ENCODE data around the gene ITLN2.
"Not testable (repeated sequence)": the region's sequence is repeated elsewhere in the genome, so short reads cannot be mapped to it uniquely, and the experiment has no call there.

The ITLN2 gene

DNA sequence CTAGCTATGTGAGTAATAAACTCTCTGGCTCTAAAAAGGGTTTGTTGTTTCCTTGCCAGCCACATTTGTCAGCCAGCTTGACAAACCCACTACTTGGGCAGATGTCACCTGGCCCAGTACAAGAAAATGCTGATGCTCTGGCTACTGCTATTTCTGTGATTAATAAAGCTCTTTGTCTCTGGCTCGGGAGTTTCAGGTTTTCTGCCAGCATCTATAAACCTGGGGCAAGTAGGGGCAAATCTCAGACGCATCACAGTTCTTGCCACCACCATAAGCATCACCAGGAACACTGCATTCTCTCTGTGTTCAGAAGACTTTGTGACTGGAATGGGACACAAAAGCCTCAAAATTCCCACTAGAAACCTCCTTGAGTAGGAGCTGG, 2.5 kb downstream of the ITLN2 start:
- no peak for DNase-seq

DNA sequence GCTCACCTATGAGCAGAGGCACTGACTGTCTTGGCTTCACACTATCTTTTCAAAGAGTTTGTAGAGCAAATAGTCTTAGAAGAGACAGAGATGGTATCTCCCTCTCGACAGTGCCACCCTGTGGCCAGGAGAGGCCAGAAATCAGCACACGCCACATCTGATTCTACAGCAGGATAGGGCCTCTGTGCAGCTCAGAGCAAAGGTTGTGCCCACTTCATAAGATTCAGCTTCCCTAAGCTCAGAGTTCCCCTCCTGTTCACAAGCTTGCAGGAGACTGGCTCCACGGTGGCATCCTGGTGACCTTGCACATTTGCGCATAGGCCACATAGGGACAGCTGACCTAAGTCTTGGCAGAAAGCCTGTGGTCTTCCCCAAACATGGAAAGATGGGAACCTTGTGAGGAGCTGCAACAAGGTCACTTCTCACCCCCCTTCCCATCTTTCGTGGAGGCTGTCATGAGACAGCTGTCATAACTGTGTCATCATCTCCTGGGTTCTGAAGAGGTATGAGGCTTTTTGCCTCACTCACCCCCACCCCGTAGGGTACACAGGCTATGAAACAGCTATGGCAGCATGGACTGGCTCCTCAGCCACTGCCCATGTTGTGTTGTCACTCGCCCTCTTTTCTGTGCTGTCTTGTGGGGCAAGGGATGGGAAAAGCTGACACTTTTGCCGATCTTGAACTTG, 3.0 kb downstream of the ITLN2 start:
- no peak for DNase-seq

GRCh38 chr1:160950657-160951056, 4.0 kb downstream of the ITLN2 start:
- DNase-seq, result no peak

GRCh38 chr1:160949881-160950280, 4.7 kb downstream of the ITLN2 start:
- DNase-seq, result no peak

DNA sequence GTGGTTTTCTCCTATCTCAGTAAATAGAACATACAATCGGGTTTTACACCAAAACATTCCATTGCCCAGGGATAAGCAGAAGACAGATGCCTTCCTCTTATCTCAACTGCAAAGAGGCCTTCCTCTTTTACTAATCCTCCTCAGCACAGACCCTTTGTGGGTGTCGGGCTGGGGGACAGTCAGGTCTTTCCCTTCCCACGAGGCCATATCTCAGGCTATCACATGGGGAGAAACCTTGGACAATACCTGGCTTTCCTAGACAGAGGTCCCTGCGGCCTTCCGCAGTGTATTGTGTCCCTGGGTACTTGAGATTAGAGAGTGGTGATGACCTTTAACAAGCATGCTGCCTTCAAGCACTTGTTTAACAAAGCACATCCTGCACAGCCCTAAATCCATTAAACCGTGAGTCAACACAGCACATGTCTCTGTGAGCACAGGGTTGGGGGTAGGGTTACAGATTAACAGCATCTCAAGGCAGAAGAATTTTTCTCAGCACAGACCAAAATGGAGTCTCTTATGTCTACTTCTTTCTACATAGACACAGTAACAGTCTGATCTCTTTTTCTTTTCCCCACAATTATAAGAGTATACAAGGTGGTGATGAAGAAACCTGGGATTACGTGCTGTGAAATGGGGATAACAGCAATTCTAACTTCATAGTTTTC, 5.3 kb downstream of the ITLN2 start:
- not testable (repeated sequence) for DNase-seq

- not testable (repeated sequence) for DNase-seq
Observed at GRCh38 chr1:160947174-160947759, 7.3 kb downstream of the ITLN2 start.

DNA sequence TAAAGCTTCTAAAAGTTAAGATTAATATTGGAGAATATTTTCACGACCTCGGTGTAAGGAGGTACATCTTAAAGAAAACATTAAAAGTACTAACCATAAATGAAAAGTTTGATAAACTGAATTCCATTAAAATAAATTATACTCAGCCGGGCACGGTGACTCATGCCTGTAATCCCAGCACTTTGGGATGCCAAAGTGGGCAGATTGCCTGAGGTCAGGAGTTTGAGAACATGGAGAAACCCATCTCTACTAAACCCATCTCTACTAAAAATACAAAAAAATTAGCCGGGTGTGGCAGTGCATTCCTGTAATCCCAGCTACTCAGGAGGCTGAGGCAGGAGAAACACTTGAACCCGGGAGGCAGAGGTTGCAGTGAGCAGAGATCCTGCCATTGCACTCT, 8.7 kb downstream of the ITLN2 start:
- DNase-seq, result not testable (repeated sequence)

GRCh38 chr1:160945079-160945478, 9.5 kb downstream of the ITLN2 start:
- DNase-seq, result no peak

- no peak for DNase-seq
Observed at GRCh38 chr1:160942926-160943325, 11.7 kb downstream of the ITLN2 start.

GRCh38 chr1:160936666-160937065, 17.9 kb downstream of the ITLN2 start:
- DNase-seq, result not testable (repeated sequence)

- DNase-seq, result no peak
Observed at GRCh38 chr1:160935527-160936258, 18.9 kb downstream of the ITLN2 start.

GRCh38 chr1:160933305-160933704, 21.3 kb downstream of the ITLN2 start:
- DNase-seq, result not testable (repeated sequence)

DNA sequence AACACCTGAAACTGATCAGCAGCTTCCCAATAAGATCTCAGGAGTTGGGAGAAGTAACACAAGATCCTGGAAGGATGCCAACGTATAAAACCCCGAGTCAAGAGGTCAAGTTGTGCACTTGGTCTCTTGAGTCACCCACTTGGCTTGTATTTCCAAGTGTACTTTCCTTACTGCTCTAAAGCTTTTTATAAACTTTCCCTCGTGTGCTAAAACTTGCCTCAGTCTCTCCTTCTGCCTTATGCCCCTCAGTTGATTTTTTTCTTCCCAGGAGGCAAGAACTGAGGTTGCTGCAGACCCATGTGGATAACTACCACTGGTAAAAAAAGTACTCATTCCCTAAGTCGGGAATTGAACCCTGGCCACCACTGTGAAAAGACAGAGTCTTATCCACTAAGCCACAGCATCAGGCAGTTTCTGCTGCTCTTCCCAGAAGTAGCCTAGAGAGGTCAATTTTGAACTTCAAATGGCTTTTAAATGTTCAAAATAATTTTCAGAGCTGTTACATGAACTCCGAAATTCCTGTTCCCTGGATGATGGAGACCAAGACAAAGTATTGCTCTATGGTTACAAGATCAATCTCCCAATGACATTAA, 28.9 kb downstream of the ITLN2 start:
- DNase-seq, result no peak

DNA sequence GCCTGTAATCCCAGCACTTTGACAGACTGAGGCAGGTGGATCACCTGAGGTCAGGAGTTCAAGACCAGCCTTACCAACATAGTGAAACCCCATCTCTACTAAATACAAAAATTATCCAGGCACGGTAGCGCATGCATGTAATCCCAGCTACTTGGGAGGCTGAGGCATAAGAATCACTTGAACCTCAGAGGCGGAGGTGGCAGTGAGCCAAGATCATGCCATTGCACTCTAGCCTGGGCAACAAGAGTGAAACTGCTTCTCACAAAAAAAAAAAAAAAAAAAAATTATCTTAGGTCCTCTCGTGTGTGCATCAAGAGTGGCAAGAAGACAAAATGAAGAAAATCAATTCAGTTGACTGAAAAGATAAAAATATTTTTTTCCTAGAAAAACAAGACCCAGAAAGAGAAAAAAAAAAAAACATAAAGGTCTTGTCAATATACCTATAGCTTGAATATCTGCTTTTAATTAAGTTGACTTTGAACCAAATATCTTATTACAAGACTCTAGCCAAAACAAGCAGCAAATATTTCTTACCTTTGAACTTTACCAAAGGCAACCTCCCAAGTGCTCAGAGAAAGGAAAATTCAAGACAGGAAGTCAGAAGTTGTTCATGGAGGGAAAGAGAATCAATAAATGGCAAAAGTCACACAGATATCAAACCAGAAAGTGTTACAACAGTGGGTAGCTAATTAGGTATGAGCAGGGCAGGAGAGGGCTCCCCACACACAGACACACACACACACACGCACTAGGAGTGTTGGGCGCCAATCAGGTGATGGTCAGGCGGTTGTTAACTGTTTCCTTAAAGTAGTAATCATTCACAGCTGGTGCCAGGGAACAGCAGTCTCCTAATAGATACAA, 29.6 kb downstream of the ITLN2 start:
- DNase-seq, result no peak

DNA sequence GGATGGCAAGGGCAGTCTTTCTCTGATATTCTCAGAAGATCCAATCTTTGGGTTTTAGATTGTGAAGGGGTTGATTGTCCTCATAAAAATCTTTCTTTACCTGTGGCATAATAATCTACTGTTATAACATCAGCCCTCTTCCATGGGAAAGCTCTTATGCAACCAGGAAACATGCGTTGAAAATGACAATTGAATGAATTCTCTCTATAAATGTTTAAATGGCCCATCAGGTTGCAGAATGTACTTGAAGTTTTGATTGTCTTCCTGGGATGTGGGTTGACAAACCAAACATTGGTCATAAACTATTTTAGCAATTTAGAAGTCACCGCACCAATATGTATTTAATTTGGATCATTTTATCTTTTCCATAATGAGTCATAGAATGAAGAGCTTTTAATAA, 37.9 kb downstream of the ITLN2 start:
- DNase-seq, result no peak

DNA sequence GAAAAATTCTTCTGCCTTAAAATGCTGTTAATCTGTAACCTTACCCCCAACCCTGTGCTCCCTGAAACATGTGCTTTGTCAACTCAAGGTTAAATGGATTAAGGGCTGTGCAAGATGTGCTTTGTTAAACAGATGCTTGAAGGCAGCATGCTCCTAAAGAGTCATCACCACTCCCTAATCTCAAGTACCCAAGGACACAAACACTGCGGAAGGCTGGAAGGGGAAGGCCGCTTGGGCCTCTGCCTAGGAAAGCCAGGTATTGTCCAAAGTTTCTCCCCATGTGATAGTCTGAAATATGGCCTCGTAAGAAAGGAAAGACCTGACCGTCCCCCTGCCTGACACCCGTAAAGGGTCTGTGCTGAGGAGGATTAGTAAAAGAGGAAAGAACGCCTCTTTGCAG, 41.4 kb downstream of the ITLN2 start:
- DNase-seq, result not testable (repeated sequence)

DNA sequence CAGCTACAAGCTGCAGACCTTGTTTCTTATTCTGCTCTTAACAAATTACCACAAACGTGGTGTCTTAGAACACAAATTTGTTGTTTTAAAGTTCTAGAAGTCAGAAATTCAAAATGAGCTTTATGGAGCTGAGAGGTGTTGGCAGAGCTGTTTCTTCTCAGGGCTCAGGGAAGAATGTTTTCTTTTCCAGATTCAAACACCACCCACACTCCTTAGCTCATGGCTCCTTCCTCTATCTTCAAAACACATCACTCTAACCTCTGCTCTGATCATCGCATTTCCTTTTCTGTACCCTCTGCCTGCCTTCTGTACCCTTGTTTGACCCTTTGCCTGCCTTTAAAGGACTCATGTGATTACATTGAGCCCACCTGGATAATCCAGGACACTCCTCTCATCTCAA, 42.7 kb downstream of the ITLN2 start:
- DNase-seq, result no peak

GRCh38 chr1:160911441-160911840, 43.2 kb downstream of the ITLN2 start:
- DNase-seq, result no peak

DNA sequence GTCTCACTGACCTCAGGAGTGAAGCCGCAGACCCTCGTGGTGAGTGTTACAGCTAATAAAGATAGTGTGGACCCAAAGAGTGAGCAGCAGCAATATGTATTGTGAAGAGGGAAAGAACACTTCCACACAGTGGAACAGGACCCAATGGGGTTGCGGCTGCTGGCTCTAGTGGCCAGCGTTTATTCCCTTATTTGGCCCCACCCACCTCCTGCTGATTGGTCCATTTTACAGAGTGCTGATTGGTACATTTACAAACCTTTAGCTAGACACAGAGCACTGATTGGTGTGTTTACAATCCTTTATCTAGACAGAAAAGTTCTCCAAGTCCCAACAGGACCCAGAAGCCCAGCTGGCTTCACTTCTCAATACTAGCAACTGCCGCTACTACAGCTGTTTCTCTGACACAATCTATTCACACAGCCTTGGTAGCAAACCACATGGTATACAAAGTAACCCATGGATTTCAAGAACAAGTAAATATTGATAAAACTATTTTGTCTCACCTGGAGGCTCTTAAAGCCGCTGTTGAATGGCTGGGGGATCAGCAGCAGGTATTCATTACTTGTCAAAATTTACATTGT, 44.3 kb downstream of the ITLN2 start:
- no peak for DNase-seq

GRCh38 chr1:160907976-160908375, 46.6 kb downstream of the ITLN2 start:
- DNase-seq, result no peak

GRCh38 chr1:160905617-160905989, 49.0 kb downstream of the ITLN2 start:
- no peak for DNase-seq

Measured in GOT3 (cell line).